GM10266 (cell line): ENCODE data around the gene CMC2.

ENCODE experiments used
- DNase-seq: peaks from one replicate; pipeline ENCODE4 v3.0.0; 2012; ENCODE audit errors: extremely low spot score
- CTCF ChIP-seq: IDR thresholded peaks from 2 replicates; pipeline ENCODE4 v1.5.1; 2012; ENCODE audit warnings: mild to moderate bottlenecking, low read depth; ENCODE audit not compliant: control insufficient read depth, insufficient read depth; ENCODE audit errors: missing control alignments

The CMC2 gene

GRCh38 chr16:80940069-80940856 lies 66.4 kb downstream of the CMC2 start:
- no peak for TF ChIP-seq CTCF
- no peak for DNase-seq

GRCh38 chr16:80938879-80939260 lies 67.8 kb downstream of the CMC2 start:
- no peak for DNase-seq
- no peak for TF ChIP-seq CTCF

- no peak for DNase-seq
- TF ChIP-seq CTCF = no peak
Measured at GRCh38 chr16:80938004-80938878, 68.4 kb downstream of the CMC2 start.

GRCh38 chr16:80936410-80936809 lies 70.3 kb downstream of the CMC2 start:
- DNase-seq = no peak
- no peak for TF ChIP-seq CTCF

- TF ChIP-seq CTCF = no peak
Measured at GRCh38 chr16:80935691-80936090, 71.0 kb downstream of the CMC2 start.

GRCh38 chr16:80932708-80933095 lies 74.0 kb downstream of the CMC2 start:
- DNase-seq = no peak
- TF ChIP-seq CTCF = no peak

More at GRCh38 chr16:80935691-80936090, 71.0 kb downstream of the CMC2 start:
- no peak for DNase-seq
